GM19468 (cell line): Measurements from ENCODE around the gene ZNRF2.

Source experiments
- ATAC-seq: cut with Tn5 transposase; IDR thresholded peaks from one replicate; pipeline ENCODE4 v1.9.1; 2021; ENCODE audit warnings: mild to moderate bottlenecking, moderate library complexity, moderate number of reproducible peaks; ENCODE audit not compliant: unreplicated experiment; ENCODE audit errors: extremely low read depth

The ZNRF2 gene

GRCh38 chr7:30313348-30313747, 29.0 kb downstream of the ZNRF2 start:
- no peak for ATAC-seq

DNA sequence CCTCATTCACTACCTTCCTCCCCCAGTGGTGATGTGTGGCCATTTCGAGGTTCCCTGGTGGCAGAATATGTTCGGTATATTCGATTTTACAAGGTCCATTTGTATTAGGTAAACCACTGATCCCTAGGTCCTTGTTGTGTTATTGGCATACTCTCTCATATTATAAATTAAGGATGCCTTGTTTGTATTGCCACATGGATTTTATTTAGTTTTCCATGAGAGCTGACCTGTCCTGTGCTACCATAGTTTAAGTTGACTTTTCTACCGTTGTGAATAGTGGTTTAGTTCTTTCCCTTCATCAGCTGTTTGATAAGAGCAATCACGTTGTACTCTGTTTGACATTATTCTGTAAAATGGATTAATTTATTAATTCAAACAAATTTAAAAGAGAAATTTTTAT, 29.4 kb downstream of the ZNRF2 start:
- no peak for ATAC-seq

DNA sequence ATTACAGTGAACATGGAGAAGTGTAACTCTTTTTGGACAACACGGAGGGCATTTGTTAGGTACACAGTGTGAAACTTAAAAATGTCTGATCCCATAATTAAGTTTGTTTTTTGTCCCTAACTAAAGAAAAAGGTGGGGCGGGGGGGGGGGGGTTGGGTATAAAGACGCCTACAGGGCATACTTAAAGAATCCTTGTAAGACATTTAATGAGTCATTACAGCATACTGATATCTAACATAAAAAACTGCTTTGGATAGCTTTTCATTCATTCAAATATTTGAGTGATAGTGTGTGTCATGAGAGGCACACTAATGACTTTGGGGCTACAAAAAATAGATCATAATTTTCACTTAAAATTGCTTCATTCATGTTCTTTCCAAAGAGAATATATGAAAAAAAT, 31.2 kb downstream of the ZNRF2 start:
- no peak for ATAC-seq

GRCh38 chr7:30320392-30320791, 36.0 kb downstream of the ZNRF2 start:
- ATAC-seq = no peak

GRCh38 chr7:30321089-30321881, 36.9 kb downstream of the ZNRF2 start:
- ATAC-seq = no peak

DNA sequence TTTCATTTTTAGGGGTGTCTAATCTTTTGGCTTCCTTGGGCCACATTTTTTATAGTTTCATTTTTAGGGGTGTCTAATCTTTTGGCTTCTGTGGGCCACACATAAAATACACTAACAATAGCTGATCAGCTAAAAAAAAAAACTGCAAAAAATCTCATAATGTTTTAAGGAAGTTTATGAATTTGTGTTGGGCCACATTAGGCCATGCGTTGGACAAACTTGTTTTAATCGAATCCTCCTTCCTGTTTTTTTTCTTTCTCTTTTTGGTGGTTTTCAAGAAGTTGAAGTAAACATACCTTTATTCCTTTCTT, 37.4 kb downstream of the ZNRF2 start:
- no peak for ATAC-seq

DNA sequence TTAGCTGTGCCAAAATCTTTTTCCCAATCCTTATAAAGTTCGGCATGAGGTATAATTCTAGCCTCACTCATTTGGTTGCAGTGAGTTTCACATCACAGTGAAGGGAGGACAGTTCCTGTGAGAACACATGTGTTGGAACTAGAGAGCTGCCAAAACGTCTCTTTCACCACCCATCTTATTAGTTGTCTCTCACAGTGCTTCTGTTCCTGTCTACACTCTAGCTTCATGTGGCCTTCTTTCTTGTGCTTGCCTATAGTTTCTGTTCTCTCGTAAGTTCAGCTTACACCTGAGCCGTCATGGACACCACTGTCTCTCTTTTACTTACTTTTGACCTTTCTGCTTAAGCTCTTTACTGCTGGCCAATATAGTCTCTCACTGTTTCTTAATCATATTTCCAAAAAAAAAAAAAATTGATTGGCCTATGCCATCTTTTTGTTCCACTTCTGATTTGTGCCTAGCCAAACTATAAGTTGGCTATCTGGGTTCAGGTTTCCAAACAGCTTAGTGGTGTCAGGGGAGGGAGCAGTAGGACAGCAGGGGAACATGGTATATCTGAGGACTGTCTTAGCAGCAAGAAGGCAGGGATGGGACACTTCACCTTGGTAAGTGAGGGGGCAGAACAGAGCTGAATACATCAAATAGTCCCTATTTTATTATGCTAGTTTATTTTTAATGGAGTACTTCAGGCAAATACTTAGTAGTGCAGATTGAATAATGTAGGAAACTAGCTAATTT, 38.0 kb downstream of the ZNRF2 start:
- peak; percentile 55 for ATAC-seq

DNA sequence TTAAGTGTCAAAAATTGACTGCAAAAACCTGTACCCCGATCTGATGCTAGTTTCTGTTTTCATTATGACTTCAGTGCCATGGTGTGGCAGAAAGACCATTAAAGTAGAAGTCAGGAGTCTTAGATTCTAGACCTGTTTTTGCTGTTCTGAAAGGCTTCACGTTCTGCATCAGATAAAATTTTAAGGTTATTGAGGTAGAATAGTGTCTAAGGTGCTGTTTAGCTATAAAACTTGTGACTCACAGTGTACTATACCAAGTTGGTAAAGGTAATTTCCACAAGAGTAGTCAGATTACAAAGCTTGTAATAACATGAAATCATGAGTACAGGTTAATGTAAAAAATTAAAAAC, 38.6 kb downstream of the ZNRF2 start:
- peak; percentile 37 for ATAC-seq

DNA sequence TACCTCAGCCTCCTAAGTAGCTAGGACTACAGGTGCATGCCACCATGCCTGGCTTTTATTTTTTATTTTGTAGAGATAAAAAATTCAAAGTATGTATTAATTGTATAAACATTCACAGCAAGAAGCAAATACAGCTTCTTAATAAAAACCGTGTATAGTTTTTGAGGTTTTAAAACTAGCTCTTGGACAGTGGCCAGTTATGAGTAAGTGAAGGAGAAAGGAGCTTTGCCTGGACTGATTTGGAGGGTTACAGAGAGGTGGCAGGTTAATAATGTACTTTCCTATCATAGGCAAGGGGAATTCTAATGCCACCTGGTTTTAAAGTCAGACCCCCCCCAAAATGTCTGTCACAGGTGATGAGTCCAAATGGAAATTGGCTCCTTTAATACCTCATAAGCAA, 43.4 kb downstream of the ZNRF2 start:
- ATAC-seq = no peak

GRCh38 chr7:30328381-30328780, 44.0 kb downstream of the ZNRF2 start:
- no peak for ATAC-seq

- ATAC-seq = no peak
Measured at GRCh38 chr7:30329716-30330115, 45.3 kb downstream of the ZNRF2 start.

DNA sequence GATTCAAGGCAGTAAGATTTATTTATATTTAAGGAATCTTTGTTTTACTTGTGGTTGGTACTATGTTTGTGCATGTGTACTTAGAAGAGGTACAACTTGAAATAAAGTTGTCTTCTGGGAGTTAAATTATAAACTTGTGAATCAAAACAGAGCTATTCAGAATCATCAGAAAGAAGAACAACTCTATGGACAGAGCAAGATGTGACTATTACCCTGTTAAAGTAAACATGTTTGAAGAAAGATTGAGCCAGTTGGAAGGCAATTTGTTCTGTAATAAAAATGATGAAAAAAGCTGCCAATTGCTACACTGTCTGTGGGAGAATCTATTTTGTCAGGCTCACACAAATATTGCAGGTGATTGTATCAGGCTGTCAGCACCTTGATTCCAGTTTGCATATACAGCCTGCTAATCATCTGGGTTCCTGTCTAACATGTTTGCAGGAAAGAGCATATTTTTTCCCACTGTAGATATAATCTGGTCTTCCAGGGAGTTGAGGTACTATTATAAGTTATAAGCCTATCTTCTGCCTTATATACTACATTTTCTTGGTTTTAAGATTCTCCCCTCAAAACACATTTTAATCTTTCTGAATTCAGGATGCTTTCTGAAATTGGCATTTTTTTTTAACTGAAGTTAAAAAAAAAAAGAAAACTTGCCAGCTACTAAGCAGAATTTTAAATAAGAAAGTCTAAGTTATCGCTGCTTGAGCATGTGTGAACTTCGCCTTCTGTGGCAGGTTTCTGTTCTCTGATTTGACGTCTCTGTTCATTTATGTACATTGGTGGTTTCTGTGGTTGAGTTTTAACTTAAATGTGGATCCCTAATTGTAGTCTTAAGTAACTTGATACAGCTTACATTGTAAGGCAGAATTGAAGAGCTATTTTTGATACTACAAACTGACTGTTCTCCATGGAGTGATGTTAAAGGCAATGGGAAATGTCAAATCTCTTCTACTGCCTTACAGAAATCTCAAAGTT, 46.0 kb downstream of the ZNRF2 start:
- ATAC-seq = peak; percentile 85

DNA sequence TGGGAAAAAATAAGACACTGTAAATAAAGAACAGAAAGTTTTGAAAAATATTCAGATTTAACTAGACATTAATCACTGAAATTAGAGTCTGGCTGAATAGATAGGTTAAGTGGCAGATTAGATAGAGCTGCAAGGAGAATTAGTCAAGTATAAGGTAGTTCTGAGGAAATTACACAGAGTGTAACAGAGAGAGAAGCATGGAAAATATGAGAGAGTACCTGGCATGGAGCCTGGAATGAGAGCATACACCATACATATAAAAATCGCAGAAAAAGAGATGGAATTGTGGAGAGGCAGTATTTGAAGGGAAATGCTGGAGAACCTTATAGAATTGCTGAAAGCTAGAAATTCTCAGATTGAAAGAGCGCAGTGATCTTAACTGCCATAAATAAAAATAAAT, 46.9 kb downstream of the ZNRF2 start:
- no peak for ATAC-seq

DNA sequence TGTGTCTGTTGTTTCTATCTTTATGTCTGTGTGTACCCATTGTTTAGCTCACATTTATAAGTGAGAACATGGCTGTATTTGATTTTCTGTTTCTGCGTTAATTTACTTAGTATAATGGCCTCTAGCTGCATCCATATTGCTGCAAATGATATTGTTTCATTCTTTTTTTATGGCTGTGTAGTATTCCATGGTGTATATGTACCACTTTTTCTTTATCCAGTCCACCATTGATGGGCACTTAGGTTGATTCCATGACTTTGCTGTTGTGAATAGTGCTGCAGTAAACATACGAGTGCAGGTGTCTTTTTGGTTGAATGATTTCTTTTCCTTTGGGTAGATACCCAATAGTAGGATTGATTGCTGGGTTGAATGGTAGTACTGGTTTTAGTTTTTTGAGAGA, 48.2 kb downstream of the ZNRF2 start:
- ATAC-seq = no peak

GRCh38 chr7:30335763-30336487, 51.5 kb downstream of the ZNRF2 start:
- ATAC-seq = no peak

DNA sequence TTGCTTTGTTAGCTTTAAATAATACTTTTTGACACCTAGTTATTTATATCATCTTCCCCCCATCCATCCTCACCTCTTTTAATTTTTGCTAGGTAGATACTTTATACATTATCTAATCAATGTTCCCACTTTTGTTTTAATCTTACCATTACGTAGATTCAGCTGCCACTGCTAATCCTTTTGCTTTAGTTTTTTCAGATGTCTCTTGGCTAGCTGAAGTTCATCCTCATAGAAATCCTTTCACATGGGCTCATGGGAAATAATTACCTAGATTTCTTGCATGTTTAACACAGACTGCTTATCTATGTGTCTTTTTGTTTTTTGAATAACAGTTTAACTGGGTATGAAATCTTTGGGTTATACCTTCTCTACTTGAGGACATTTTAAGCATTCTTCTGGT, 60.1 kb downstream of the ZNRF2 start:
- ATAC-seq = no peak

GRCh38 chr7:30347226-30348082, 63.1 kb downstream of the ZNRF2 start:
- ATAC-seq = no peak

DNA sequence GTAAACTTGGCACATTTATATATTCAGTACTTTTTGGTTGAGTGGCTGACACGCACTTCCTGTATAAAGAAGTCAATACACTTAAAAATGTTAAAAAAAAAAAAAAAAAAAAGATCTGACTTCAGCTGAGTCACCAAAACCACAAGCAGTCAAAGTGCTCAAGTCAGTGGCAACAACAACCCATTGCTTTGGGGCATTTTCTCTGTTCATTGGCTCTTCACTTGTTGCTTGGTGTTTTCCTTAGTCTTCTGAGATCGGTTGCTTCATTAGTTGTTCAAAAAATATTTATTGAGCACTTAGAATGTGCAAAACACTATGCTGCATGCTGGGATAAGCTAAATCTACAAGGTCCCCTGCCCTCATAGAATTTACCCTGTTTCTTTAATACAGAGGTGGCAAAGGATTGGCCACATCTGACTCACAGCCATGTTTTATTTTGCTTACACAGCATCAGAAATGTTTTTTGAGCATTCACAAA, 63.7 kb downstream of the ZNRF2 start:
- ATAC-seq = peak; percentile 64

GRCh38 chr7:30349170-30349569, 64.8 kb downstream of the ZNRF2 start:
- no peak for ATAC-seq
